ENCODE measurements around the gene ATG7.

DNA sequence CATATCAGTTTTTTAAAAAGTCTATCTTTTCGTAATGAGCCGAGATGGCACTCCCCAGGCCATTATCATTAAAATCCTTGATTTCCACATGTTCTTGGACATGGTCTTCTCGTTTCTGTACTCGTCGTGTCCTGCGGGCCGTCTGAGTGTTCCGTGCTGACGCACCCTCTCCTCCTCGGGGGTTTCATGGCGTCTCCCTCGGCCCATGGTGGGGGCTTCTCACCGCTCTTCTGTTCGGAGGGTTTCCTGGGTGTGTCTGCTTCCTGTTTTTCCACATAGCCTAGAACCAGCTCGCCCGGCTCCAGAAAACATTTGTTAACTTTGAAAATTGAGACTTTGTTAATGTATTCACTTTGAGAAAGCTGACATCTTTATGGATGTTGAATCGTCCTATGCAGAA, 278.8 kb downstream of the ATG7 start:
- no peak for TF ChIP-seq RAD21 (IDR thresholded peaks at IDR 0.05; ENCODE audit: insufficient read depth, low read depth, low read length)
- TF ChIP-seq, protein P1, sequence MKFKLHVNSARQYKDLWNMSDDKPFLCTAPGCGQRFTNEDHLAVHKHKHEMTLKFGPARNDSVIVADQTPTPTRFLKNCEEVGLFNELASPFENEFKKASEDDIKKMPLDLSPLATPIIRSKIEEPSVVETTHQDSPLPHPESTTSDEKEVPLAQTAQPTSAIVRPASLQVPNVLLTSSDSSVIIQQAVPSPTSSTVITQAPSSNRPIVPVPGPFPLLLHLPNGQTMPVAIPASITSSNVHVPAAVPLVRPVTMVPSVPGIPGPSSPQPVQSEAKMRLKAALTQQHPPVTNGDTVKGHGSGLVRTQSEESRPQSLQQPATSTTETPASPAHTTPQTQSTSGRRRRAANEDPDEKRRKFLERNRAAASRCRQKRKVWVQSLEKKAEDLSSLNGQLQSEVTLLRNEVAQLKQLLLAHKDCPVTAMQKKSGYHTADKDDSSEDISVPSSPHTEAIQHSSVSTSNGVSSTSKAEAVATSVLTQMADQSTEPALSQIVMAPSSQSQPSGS (IDR thresholded peaks at IDR 0.05; ENCODE audit: low read length): no peak
- TF ChIP-seq POLR2A (IDR thresholded peaks at IDR 0.05; ENCODE audit: low read depth, low read length): no peak
- no peak for TF ChIP-seq CTCF (IDR thresholded peaks at IDR 0.05 in 2 of 3, conservative IDR thresholded peaks at IDR 0.05 in 1 of 3; ENCODE audit: control insufficient read depth in 2 of 3, extremely low read depth in 1 of 3, insufficient read depth in 1 of 3, low read depth in 3 of 3, low read length in 3 of 3)
- TF ChIP-seq ZZZ3 (IDR thresholded peaks at IDR 0.05; ENCODE audit: control insufficient read depth, insufficient read length, low read depth): no peak
- TF ChIP-seq RELA (IDR thresholded peaks at IDR 0.05; ENCODE audit: borderline replicate concordance, partially characterized antibody): no peak
- TF ChIP-seq KDM1A (IDR thresholded peaks at IDR 0.05; ENCODE audit: borderline replicate concordance): no peak
